Amniotic stem cell (primary cell): ENCODE measurements around the gene B4GALT2.
A peak's percentile ranks its signal among the peaks of the same experiment; 100 is the strongest.

Experiments
- DNase-seq: peaks from one replicate; lab custom pipeline; 2025; lab: John Stamatoyannopoulos, UW

B4GALT2 gene

GRCh38 chr1:43984855-43985254 is 5.8 kb downstream of the B4GALT2 start:
- DNase-seq = no peak

- no peak for DNase-seq
Observed at GRCh38 chr1:43985984-43986595, 7.1 kb downstream of the B4GALT2 start.

- DNase-seq = no peak
Observed at GRCh38 chr1:43986712-43987111, 7.7 kb downstream of the B4GALT2 start.

GRCh38 chr1:43987159-43987902 is 8.3 kb downstream of the B4GALT2 start:
- DNase-seq = no peak

GRCh38 chr1:43990271-43991199 is 11.5 kb downstream of the B4GALT2 start:
- DNase-seq = no peak

GRCh38 chr1:43991200-43991475 is 12.1 kb downstream of the B4GALT2 start:
- no peak for DNase-seq

GRCh38 chr1:43991476-43992231 is 12.6 kb downstream of the B4GALT2 start, which contains the start of gene CCDC24:
CCDC24 (plus strand) TSS chr1:43991599; CDS start chr1:43991879, 280 bp downstream.
- DNase-seq = peak; percentile 80

GRCh38 chr1:43992232-43992995 is 13.4 kb downstream of the B4GALT2 start:
- no peak for DNase-seq

GRCh38 chr1:43993206-43993914 is 14.3 kb downstream of the B4GALT2 start:
- no peak for DNase-seq

GRCh38 chr1:43994071-43994470 is 15.1 kb downstream of the B4GALT2 start:
- DNase-seq = no peak

- no peak for DNase-seq
Observed at GRCh38 chr1:43994794-43995790, 16.1 kb downstream of the B4GALT2 start.

- DNase-seq = no peak
Observed at GRCh38 chr1:43995984-43996732, 17.1 kb downstream of the B4GALT2 start.

- no peak for DNase-seq
Observed at GRCh38 chr1:43996733-43997115, 17.7 kb downstream of the B4GALT2 start.

GRCh38 chr1:43997295-43997999 is 18.4 kb downstream of the B4GALT2 start:
- DNase-seq = no peak

- DNase-seq = no peak
Observed at GRCh38 chr1:43998000-43998378, 19.0 kb downstream of the B4GALT2 start.

- no peak for DNase-seq
Observed at GRCh38 chr1:43999455-43999854, 20.4 kb downstream of the B4GALT2 start.

- no peak for DNase-seq
Observed at GRCh38 chr1:44000122-44000665, 21.2 kb downstream of the B4GALT2 start.

- no peak for DNase-seq
Observed at GRCh38 chr1:44002165-44002564, 23.2 kb downstream of the B4GALT2 start.
